HepG2 (cell line): ENCODE data around the gene WDR59. TPM values are rescaled to one million over a fixed set of nuclear protein-coding genes. Genes with fewer than 3 reads are reported as not detected.

Experiments used
- ATF7-NPFF ChIP-seq: sonication (generic); formaldehyde crosslinking; IDR thresholded peaks from 2 replicates; pipeline ENCODE4 v1.8.1; 2023; ENCODE audit warnings: mild to moderate bottlenecking, low read depth, missing genetic modification reagents, moderate library complexity
- GZF1 ChIP-seq: sonication (generic); formaldehyde crosslinking; IDR thresholded peaks from 2 replicates; pipeline ENCODE4 v1.5.1; 2020; ENCODE audit warnings: mild to moderate bottlenecking, missing genetic modification reagents
- HOXA3 ChIP-seq: sonication (generic); formaldehyde crosslinking; IDR thresholded peaks from 2 replicates; pipeline ENCODE4 v1.5.0; 2020; ENCODE audit warnings: missing genetic modification reagents
- SATB2 ChIP-seq: sonication (generic); formaldehyde crosslinking; IDR thresholded peaks from 2 replicates; pipeline ENCODE4 v1.5.0; 2020; ENCODE audit warnings: missing genetic modification reagents
- SRY ChIP-seq: sonication (generic); formaldehyde crosslinking; IDR thresholded peaks from 2 replicates; pipeline ENCODE4 v1.8.0; 2022; ENCODE audit warnings: mild to moderate bottlenecking, missing genetic modification reagents
- ZNF484 ChIP-seq: sonication (generic); formaldehyde crosslinking; IDR thresholded peaks from 2 replicates; pipeline ENCODE4 v1.5.1; 2020; ENCODE audit warnings: mild to moderate bottlenecking, low read depth, missing genetic modification reagents, borderline replicate concordance
- polyA plus RNA-seq, 8 experiments: library from polyadenylated mRNA; depleted of rRNA in 3 of 8; stranded (reverse) in 7 of 8; unstranded in 1 of 8; fragments of >200 nt; fragmentation: Illumina TruSeq in 4 of 8; extraction: Trizol in 4 of 8; gene quantifications; 2 replicates each; pipeline versions ENCODE4 v1.2.1 to v1.2.3, GENCODE V29; 2011 to 2016; ENCODE audit warnings: low read depth in 4 of 8, missing spikeins in 1 of 8, mixed read lengths in 1 of 8; ENCODE audit not compliant: insufficient read depth in 1 of 8
- total RNA-seq, 5 experiments: library from RNA; depleted of rRNA; stranded (reverse); fragments of >200 nt; fragmentation: Illumina TruSeq; extraction: Trizol; gene quantifications; 2 replicates each; pipeline ENCODE4 v1.2.3, GENCODE V29; 2016; ENCODE audit warnings: low read depth in 1 of 5
- TF ChIP-seq, protein P1 (sequence below), 2 experiments: fragments of 450-650 bp in 1 of 2; sonication (generic) in 1 of 2; formaldehyde crosslinking in 1 of 2; IDR thresholded peaks; 2 replicates each; pipeline versions ENCODE4 v1.6.1 to v1.8.0; 2016 to 2022; ENCODE audit warnings: antibody characterized with exemption in 1 of 2, mild to moderate bottlenecking in 1 of 2, missing genetic modification reagents in 1 of 2

Gene WDR59
- total and polyA plus RNA-seq, 2 of the 13 experiments (the other 11 are each of a cell fraction or from before 2014, with no cell fraction given), result 65.2 to 306 TPM

- TF ChIP-seq, protein P1, sequence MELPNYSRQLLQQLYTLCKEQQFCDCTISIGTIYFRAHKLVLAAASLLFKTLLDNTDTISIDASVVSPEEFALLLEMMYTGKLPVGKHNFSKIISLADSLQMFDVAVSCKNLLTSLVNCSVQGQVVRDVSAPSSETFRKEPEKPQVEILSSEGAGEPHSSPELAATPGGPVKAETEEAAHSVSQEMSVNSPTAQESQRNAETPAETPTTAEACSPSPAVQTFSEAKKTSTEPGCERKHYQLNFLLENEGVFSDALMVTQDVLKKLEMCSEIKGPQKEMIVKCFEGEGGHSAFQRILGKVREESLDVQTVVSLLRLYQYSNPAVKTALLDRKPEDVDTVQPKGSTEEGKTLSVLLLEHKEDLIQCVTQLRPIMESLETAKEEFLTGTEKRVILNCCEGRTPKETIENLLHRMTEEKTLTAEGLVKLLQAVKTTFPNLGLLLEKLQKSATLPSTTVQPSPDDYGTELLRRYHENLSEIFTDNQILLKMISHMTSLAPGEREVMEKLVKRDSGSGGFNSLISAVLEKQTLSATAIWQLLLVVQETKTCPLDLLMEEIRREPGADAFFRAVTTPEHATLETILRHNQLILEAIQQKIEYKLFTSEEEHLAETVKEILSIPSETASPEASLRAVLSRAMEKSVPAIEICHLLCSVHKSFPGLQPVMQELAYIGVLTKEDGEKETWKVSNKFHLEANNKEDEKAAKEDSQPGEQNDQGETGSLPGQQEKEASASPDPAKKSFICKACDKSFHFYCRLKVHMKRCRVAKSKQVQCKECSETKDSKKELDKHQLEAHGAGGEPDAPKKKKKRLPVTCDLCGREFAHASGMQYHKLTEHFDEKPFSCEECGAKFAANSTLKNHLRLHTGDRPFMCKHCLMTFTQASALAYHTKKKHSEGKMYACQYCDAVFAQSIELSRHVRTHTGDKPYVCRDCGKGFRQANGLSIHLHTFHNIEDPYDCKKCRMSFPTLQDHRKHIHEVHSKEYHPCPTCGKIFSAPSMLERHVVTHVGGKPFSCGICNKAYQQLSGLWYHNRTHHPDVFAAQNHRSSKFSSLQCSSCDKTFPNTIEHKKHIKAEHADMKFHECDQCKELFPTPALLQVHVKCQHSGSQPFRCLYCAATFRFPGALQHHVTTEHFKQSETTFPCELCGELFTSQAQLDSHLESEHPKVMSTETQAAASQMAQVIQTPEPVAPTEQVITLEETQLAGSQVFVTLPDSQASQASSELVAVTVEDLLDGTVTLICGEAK (IDR thresholded peaks at IDR 0.05), result no peak
- TF ChIP-seq, protein P1 (CRISPR knock-in tag; IDR thresholded peaks at IDR 0.05), result no peak
- no peak for TF ChIP-seq ATF7-NPFF
- no peak for TF ChIP-seq GZF1 (CRISPR knock-in tag)
- TF ChIP-seq SRY (CRISPR knock-in tag), result no peak
- peak; percentile 71; the same call in 1 of the 2 replicates for TF ChIP-seq SATB2 (CRISPR knock-in tag)
- TF ChIP-seq ZNF484 (CRISPR knock-in tag), result no peak
- 0 out of 2 replicates have a peak, but pooled peaks have one; percentile 23 for TF ChIP-seq HOXA3 (CRISPR knock-in tag)
Observed at GRCh38 chr16:74862743-74863244, 122.1 kb downstream of the WDR59 start (continued).
